GM23338 (cell line): ENCODE measurements around the gene GRAMD4. TPM values are rescaled to one million over a fixed set of nuclear protein-coding genes. Genes with fewer than 3 reads are reported as not detected.

Experiments
- ATAC-seq: fragments of 200-7000 bp; cut with Tn5 transposase; 3 replicates; pipeline ENCODE4 v1.9.1; 2020
- DNase-seq: peaks from one replicate; pipeline ENCODE4 v3.0.0-alpha.2; 2015; ENCODE audit warnings: low spot score
- H2AFZ ChIP-seq: fragments of 200-600 bp; sonication (generic); 2 replicates; pipeline ENCODE4 v1.8.0; 2016; ENCODE audit warnings: antibody characterized with exemption, mild to moderate bottlenecking, moderate library complexity
- H3F3A ChIP-seq: fragments of 200-600 bp; sonication (generic); replicated peaks from 2 replicates; pipeline ENCODE4 v1.8.0; 2017; ENCODE audit warnings: antibody characterized with exemption, mixed run types, low read depth
- H3K27ac ChIP-seq: fragments of 200-600 bp; sonication (generic); 2 replicates; pipeline ENCODE4 v1.6.1; 2016; ENCODE audit warnings: low read depth
- H3K27me3 ChIP-seq: fragments of 200-600 bp; sonication (generic); 2 replicates; pipeline ENCODE4 v1.8.0; 2016; ENCODE audit warnings: mild to moderate bottlenecking, mixed run types, moderate library complexity; ENCODE audit not compliant: insufficient read depth
- H3K36me3 ChIP-seq: fragments of 200-600 bp; sonication (generic); 2 replicates; pipeline ENCODE4 v1.8.0; 2016; ENCODE audit warnings: mild to moderate bottlenecking; ENCODE audit not compliant: insufficient read depth
- H3K4me1 ChIP-seq: fragments of 200-600 bp; sonication (generic); 2 replicates; pipeline ENCODE4 v1.8.0; 2016; ENCODE audit warnings: mild to moderate bottlenecking, moderate library complexity; ENCODE audit not compliant: insufficient read depth
- H3K4me2 ChIP-seq: fragments of 200-600 bp; sonication (generic); 2 replicates; pipeline ENCODE4 v1.7.1; 2017; ENCODE audit warnings: mixed run types
- H3K4me3 ChIP-seq: fragments of 200-600 bp; sonication (generic); 2 replicates; pipeline ENCODE4 v1.6.1; 2016; ENCODE audit warnings: mixed run types
- H3K79me2 ChIP-seq: fragments of 200-600 bp; sonication (generic); replicated peaks from 2 replicates; pipeline ENCODE4 v1.8.0; 2017; ENCODE audit warnings: mild to moderate bottlenecking; ENCODE audit not compliant: insufficient read depth
- H3K9me2 ChIP-seq: fragments of 200-600 bp; sonication (generic); 2 replicates; pipeline ENCODE4 v1.8.0; 2017; ENCODE audit not compliant: insufficient read depth
- H4K20me1 ChIP-seq: fragments of 200-600 bp; sonication (generic); replicated peaks from 2 replicates; pipeline ENCODE4 v1.8.0; 2017; ENCODE audit warnings: mild to moderate bottlenecking; ENCODE audit not compliant: insufficient read depth
- H3K27ac Mint-ChIP-seq: 2 replicates; pipeline ENCODE4 v1.8.0; 2020; ENCODE audit warnings: inconsistent platforms, mild to moderate bottlenecking, moderate library complexity, mixed read lengths
- H3K27me3 Mint-ChIP-seq: 3 replicates; pipeline ENCODE4 v1.8.0; 2022; ENCODE audit warnings: low read depth, mild to moderate bottlenecking, moderate library complexity, mixed read lengths, inconsistent platforms; ENCODE audit not compliant: insufficient read depth, poor library complexity
- H3K36me3 Mint-ChIP-seq: 3 replicates; pipeline ENCODE4 v1.8.0; 2021; ENCODE audit warnings: low read depth, mild to moderate bottlenecking, inconsistent platforms, moderate library complexity, mixed read lengths
- H3K4me1 Mint-ChIP-seq: 3 replicates; pipeline ENCODE4 v1.8.0; 2020; ENCODE audit warnings: mild to moderate bottlenecking, inconsistent platforms, mixed read lengths
- H3K4me3 Mint-ChIP-seq: 3 replicates; pipeline ENCODE4 v1.8.0; 2021; ENCODE audit warnings: moderate library complexity, mild to moderate bottlenecking, inconsistent platforms, mixed read lengths
- H3K9me3 Mint-ChIP-seq: 3 replicates; pipeline ENCODE4 v1.8.0; 2020; ENCODE audit warnings: moderate library complexity, mild to moderate bottlenecking, inconsistent platforms, mixed read lengths
- CREB1 ChIP-seq: fragments of 250-450 bp; sonication (Bioruptor Pico); IDR thresholded peaks from 2 replicates; pipeline ENCODE4 v1.5.0; 2020; ENCODE audit warnings: low read depth, mild to moderate bottlenecking, moderate library complexity
- CTCF ChIP-seq, 2 experiments: fragments of 200-600 bp in 1 of 2; sonication (generic) in 1 of 2; conservative IDR thresholded peaks; 2 replicates each; pipeline versions ENCODE4 v1.5.1 to v1.6.1; 2016 to 2017; ENCODE audit warnings: antibody characterized with exemption in 2 of 2, low read depth in 2 of 2, mild to moderate bottlenecking in 2 of 2, moderate library complexity in 1 of 2
- ETS1 ChIP-seq: IDR thresholded peaks from 2 replicates; pipeline ENCODE4 v1.6.1; 2016; ENCODE audit warnings: antibody characterized with exemption
- EZH2 ChIP-seq: fragments of 200-600 bp; sonication (generic); IDR thresholded peaks from one replicate; pipeline ENCODE4 v1.8.0; 2017; ENCODE audit warnings: antibody characterized with exemption, mild to moderate bottlenecking, low read depth; ENCODE audit not compliant: unreplicated experiment
- EZH2phosphoT487 ChIP-seq: fragments of 200-600 bp; sonication (generic); IDR thresholded peaks from one replicate; pipeline ENCODE4 v1.8.1; 2018; ENCODE audit warnings: antibody characterized with exemption; ENCODE audit not compliant: unreplicated experiment
- JUNB ChIP-seq: IDR thresholded peaks from one replicate; pipeline ENCODE4 v1.6.1; 2016; ENCODE audit warnings: antibody characterized with exemption; ENCODE audit not compliant: unreplicated experiment
- NANOG ChIP-seq: IDR thresholded peaks from 2 replicates; pipeline ENCODE4 v1.6.1; 2016; ENCODE audit warnings: antibody characterized with exemption, borderline replicate concordance
- POLR2AphosphoS5 ChIP-seq: IDR thresholded peaks from 2 replicates; pipeline ENCODE4 v1.6.1; 2016; ENCODE audit warnings: antibody characterized with exemption, low read depth
- REST ChIP-seq: IDR thresholded peaks from one replicate; pipeline ENCODE4 v1.6.1; 2018; ENCODE audit warnings: antibody characterized with exemption; ENCODE audit not compliant: unreplicated experiment
- STAT1 ChIP-seq: IDR thresholded peaks from one replicate; pipeline ENCODE4 v1.6.1; 2016; ENCODE audit warnings: antibody characterized with exemption; ENCODE audit not compliant: unreplicated experiment
- ZNF114 ChIP-seq: fragments of 250-450 bp; sonication (Bioruptor Pico); IDR thresholded peaks from 2 replicates; pipeline ENCODE4 v1.5.0; 2020; ENCODE audit warnings: mild to moderate bottlenecking, moderate library complexity
- ZNF331 ChIP-seq: fragments of 250-450 bp; sonication (Bioruptor Pico); IDR thresholded peaks from 2 replicates; pipeline ENCODE4 v1.5.0; 2020; ENCODE audit warnings: low read depth, mild to moderate bottlenecking, moderate library complexity
- ZNF462 ChIP-seq: fragments of 250-450 bp; sonication (Bioruptor Pico); IDR thresholded peaks from 2 replicates; pipeline ENCODE4 v1.5.0; 2020; ENCODE audit warnings: mild to moderate bottlenecking, moderate library complexity
- polyA plus RNA-seq: library from polyadenylated mRNA; unstranded; fragments of >200 nt; fragmentation: Nextera tagmentation; extraction: Ambion mirVana; gene quantifications from 2 replicates; pipeline ENCODE4 v1.2.1, GENCODE V29; 2016
- total RNA-seq: library from RNA; depleted of rRNA; stranded (reverse); fragments of >200 nt; shearing (Covaris generic); gene quantifications from 2 replicates; pipeline ENCODE4 v1.2.3, GENCODE V29; 2014

Gene GRAMD4
- total and polyA plus RNA-seq, 2 experiments from 2014 or later: 2.7 to 81.8 TPM

- DNase-seq: no peak
- ATAC-seq: no peak
- Mint-ChIP-seq H3K9me3 (no peaks in the 10 kb centered on the region), H3K36me3 (no peaks in the 10 kb centered on the region), H3K27me3 (peaks cover 23% of the 10 kb centered on the region), H3K4me3 (no peak overlapping the region), H3K4me1 (peaks cover 54% of the 10 kb centered on the region), H3K27ac (no peak overlapping the region)
- Histone ChIP-seq H3K79me2 (peaks cover 56% of the 10 kb centered on the region), H3K4me2 (no peak overlapping the region), H3K27me3 (peaks cover 12% of the 10 kb centered on the region), H3K4me1 (peaks cover 19% of the 10 kb centered on the region; the same call in 1 of the 2 replicates), H3F3A (no peaks in the 10 kb centered on the region), H3K9me2 (no peaks in the 10 kb centered on the region), H2AFZ (no peak overlapping the region), H4K20me1 (peaks cover 4% of the 10 kb centered on the region; the same call in 1 of the 2 replicates), H3K27ac (no peak overlapping the region), H3K36me3 (no peaks in the 10 kb centered on the region), H3K4me3 (no peak overlapping the region)
- no peak for TF ChIP-seq EZH2phosphoT487
- no peak for TF ChIP-seq ZNF114 (CRISPR knock-in tag)
- no peak for TF ChIP-seq POLR2AphosphoS5
- no peak for TF ChIP-seq REST
- no peak for TF ChIP-seq JUNB
- no peak for TF ChIP-seq CREB1 (CRISPR knock-in tag)
- no peak for TF ChIP-seq ETS1
- TF ChIP-seq STAT1: no peak
- no peak for TF ChIP-seq CTCF (conservative IDR thresholded peaks at IDR 0.05; ENCODE audit: low read depth in 2 of 2)
- no peak for TF ChIP-seq ZNF331 (CRISPR knock-in tag)
- TF ChIP-seq ZNF462 (CRISPR knock-in tag): no peak
- TF ChIP-seq NANOG: no peak
- no peak for TF ChIP-seq EZH2
These were observed 39.1 kb upstream of the GRAMD4 start for GRCh38 chr22:46580940-46581537.
